ENCODE results near the gene SART3. TPM values are rescaled to one million over a fixed set of nuclear protein-coding genes. Genes with fewer than 3 reads are reported as not detected.

The SART3 gene
- total and polyA plus RNA-seq, 2 of the 4 experiments (the other 2 are of a cell fraction): 22.6 to 37.8 TPM

DNA sequence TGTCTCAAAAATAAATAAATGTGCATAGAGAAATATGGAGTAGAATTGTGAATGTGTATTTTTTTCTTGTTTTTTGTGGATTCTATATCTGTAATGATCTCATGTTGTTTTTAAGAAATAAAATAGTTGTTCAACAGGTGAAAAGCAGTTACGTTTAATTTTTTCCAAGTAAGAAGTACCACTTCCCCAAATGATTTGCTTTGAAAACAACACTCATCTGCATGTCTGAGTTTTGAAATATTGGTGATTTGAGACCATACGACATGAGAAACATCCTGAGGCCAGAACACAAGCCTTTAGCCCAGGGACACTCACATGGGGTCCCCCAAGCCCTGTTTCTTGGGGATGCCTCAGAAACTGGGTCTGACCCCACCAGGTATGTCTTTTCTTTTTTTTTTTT, 50.1 kb downstream of the SART3 start:
- Histone ChIP-seq H4K5ac (ENCODE audit: low read depth, low read length) (no peak overlapping the region), H3K56ac (ENCODE audit: extremely low read depth, insufficient read depth, low read length) (no peak overlapping the region), H3K36me3 (ENCODE audit: control insufficient read depth, insufficient read depth, low read length) (no peaks in the 10 kb centered on the region), H3K18ac (ENCODE audit: low read depth, low read length) (no peak overlapping the region), H2BK20ac (ENCODE audit: low read depth, low read length) (no peak overlapping the region), H2AK9ac (replicated peaks; ENCODE audit: low read depth, low read length, poor library complexity) (no peak overlapping the region), H3K23ac (ENCODE audit: low read depth, low read length) (no peak overlapping the region), H3K9me1 (ENCODE audit: insufficient read depth, low read length) (peaks cover 1% of the 10 kb centered on the region; the same call in 1 of the 2 replicates), H3K9me3 (ENCODE audit: control insufficient read depth, insufficient read depth, low read length) (no peaks in the 10 kb centered on the region), H3K27ac (ENCODE audit: insufficient read depth, low read length) (no peak overlapping the region), H3K4me3 (ENCODE audit: insufficient read depth, low read depth, low read length) (no peak overlapping the region), H3K4ac (ENCODE audit: low read depth, low read length) (no peak overlapping the region), H2BK5ac (ENCODE audit: low read depth, low read length, poor library complexity, severe bottlenecking) (no peak overlapping the region), H2BK15ac (ENCODE audit: low read depth, low read length) (no peak overlapping the region), H2AK5ac (ENCODE audit: low read depth, low read length) (no peak overlapping the region), H4K20me1 (ENCODE audit: insufficient read depth, low read length) (no peaks in the 10 kb centered on the region; the same call in 1 of the 2 replicates), H2AFZ (replicated peaks; ENCODE audit: low read length, poor library complexity) (no peak overlapping the region), H3K4me1 (ENCODE audit: control insufficient read depth, insufficient read depth, low read length) (peaks cover 1% of the 10 kb centered on the region; the same call in 1 of the 2 replicates), H3K9ac (ENCODE audit: low read depth, low read length) (no peak overlapping the region), H3K79me1 (ENCODE audit: low read depth in 1 of 2, low read length in 2 of 2) (peaks cover 2 to 5% of the 10 kb centered on the region in 2 experiments; a peak in 3 of 4 replicates), H3K4me2 (ENCODE audit: low read depth, low read length) (no peak overlapping the region), H4K91ac (ENCODE audit: insufficient read depth, low read depth, low read length) (no peak overlapping the region), H3K14ac (replicated peaks; ENCODE audit: low read depth, low read length) (no peak overlapping the region), H3K27me3 (ENCODE audit: control insufficient read depth, insufficient read depth, low read length) (no peaks in the 10 kb centered on the region; the same call in 1 of the 2 replicates), H4K8ac (ENCODE audit: low read depth in 2 of 2, low read length in 2 of 2) (no peak overlapping the region), H2BK120ac (ENCODE audit: low read depth, low read length) (no peak overlapping the region)
- DNase-seq (no peak), ATAC-seq (ENCODE audit: low read depth) (no peak)
- in situ Hi-C loops (cut with MboI; ENCODE audit: low sequenced_read_pairs): loop anchor here (25.0 kb wide), 1 partner anchor 824 kb away; the partner anchor contains the start of gene PWP1
- CTCF ChIA-PET: no interaction called here
- BruUV-seq (replicated peaks): no TSS peak
- intact Hi-C loops (cut with micrococcal nuclease): loop anchor here (5.0 kb wide), 2 partner anchors 519 to 624 kb away; no protein-coding TSS in a partner anchor
- TF ChIP-seq BHLHE40 (IDR thresholded peaks at IDR 0.05; ENCODE audit: low read depth, low read length): no peak
- no peak for TF ChIP-seq CHD1 (IDR thresholded peaks at IDR 0.05; ENCODE audit: low read depth, low read length)
- dilution Hi-C loops (cut with HindIII; ENCODE audit: low sequenced_read_pairs, unreplicated experiment): no loop called here
- POLR2A ChIA-PET (ENCODE audit: unreplicated experiment): no interaction called here
- no CpG with 5 or more reads among the region's 2 CpGs for WGBS, 2 experiments (ENCODE audit: extremely low coverage in 2 of 2, insufficient read length in 1 of 2)

Measured in IMR-90 (cell line).